Sigmoid colon (tissue), 3 donors: ENCODE results near the gene ZRANB3.

Experiments
- CTCF ChIP-seq, 4 experiments: fragments of 450-650 bp in 3 of 4; fragments of 200-600 bp in 1 of 4; IDR thresholded peaks; one replicate each; pipeline ENCODE4 v1.5.1; 2016 to 2019; ENCODE audit warnings: antibody characterized with exemption in 4 of 4, mild to moderate bottlenecking in 3 of 4, moderate library complexity in 2 of 4
- POLR2A ChIP-seq, 2 donors: fragments of 450-650 bp; IDR thresholded peaks; one replicate each; pipeline ENCODE4 v1.6.1; 2016; ENCODE audit warnings: antibody characterized with exemption in 2 of 2, mild to moderate bottlenecking in 2 of 2, moderate library complexity in 2 of 2

- no peak for TF ChIP-seq CTCF (IDR thresholded peaks at IDR 0.05)
- TF ChIP-seq POLR2A (IDR thresholded peaks at IDR 0.05), result no peak
These were observed 371.8 kb downstream of the ZRANB3 start for GRCh38 chr2:135159191-135159590.
